OCI-LY3 (cell line): ENCODE data around the gene LAMA3.

Source experiments
- H2AFZ ChIP-seq: fragments of 200-600, 300-600 bp; shearing (Covaris generic); 2 replicates; pipeline ENCODE4 v1.6.0; 2014; ENCODE audit warnings: antibody characterized with exemption, low read depth, low read length
- H3K27ac ChIP-seq: fragments of 200-600, 300-600 bp; sonication (generic); 2 replicates; pipeline ENCODE4 v1.5.1; 2014; ENCODE audit warnings: mild to moderate bottlenecking, low read length, moderate library complexity, mixed read lengths
- H3K27me3 ChIP-seq: fragments of 200-600, 300-600 bp; sonication (generic); 2 replicates; pipeline ENCODE4 v1.6.1; 2014; ENCODE audit warnings: low read depth, low read length, mixed read lengths
- H3K36me3 ChIP-seq: fragments of 200-600, 300-600 bp; sonication (generic); replicated peaks from 2 replicates; pipeline ENCODE3; 2014; ENCODE audit warnings: low read depth, low read length, mixed read lengths
- H3K4me1 ChIP-seq: fragments of 300-600, 200-600 bp; sonication (generic); 2 replicates; pipeline ENCODE4 v1.6.1; 2014; ENCODE audit warnings: low read length, mixed read lengths
- H3K4me2 ChIP-seq: fragments of 200-600, 300-600 bp; sonication (generic); 2 replicates; pipeline ENCODE4 v1.6.1; 2014; ENCODE audit warnings: low read length, mixed read lengths
- H3K4me3 ChIP-seq: fragments of 300-600, 200-600 bp; sonication (generic); 2 replicates; pipeline ENCODE4 v1.5.1; 2014; ENCODE audit warnings: antibody characterized with exemption, mild to moderate bottlenecking, low read length, moderate library complexity
- H3K79me2 ChIP-seq: fragments of 300-600, 200-600 bp; shearing (Covaris generic); 2 replicates; pipeline ENCODE4 v1.6.1; 2014; ENCODE audit warnings: mild to moderate bottlenecking, low read length, mixed read lengths
- H3K9ac ChIP-seq: fragments of 300-600, 200-600 bp; shearing (Covaris generic); 2 replicates; pipeline ENCODE4 v1.6.0; 2014; ENCODE audit warnings: mild to moderate bottlenecking, low read length, moderate library complexity
- H3K9me3 ChIP-seq: fragments of 200-600, 300-600 bp; shearing (Covaris generic); 2 replicates; pipeline ENCODE4 v1.6.1; 2014; ENCODE audit warnings: low read length, mixed read lengths; ENCODE audit not compliant: insufficient read depth
- H4K20me1 ChIP-seq: fragments of 200-600, 300-600 bp; sonication (generic); 2 replicates; pipeline ENCODE4 v1.6.1; 2016; ENCODE audit warnings: low read length, mixed read lengths; ENCODE audit not compliant: insufficient read depth
- EZH2phosphoT487 ChIP-seq: fragments of 200-600 bp; shearing (Covaris generic); IDR thresholded peaks from 2 replicates; pipeline ENCODE4 v1.6.1; 2018; ENCODE audit warnings: antibody characterized with exemption, mixed run types, low read depth
- TF ChIP-seq, protein P1 (sequence below): fragments of 200-600, 300-600 bp; sonication (generic); IDR thresholded peaks from 2 replicates; pipeline ENCODE4 v1.5.1; 2014; ENCODE audit warnings: antibody characterized with exemption, low read length, low read depth

The LAMA3 gene

GRCh38 chr18:23887035-23887434 lies 197.8 kb downstream of the LAMA3 start:
- Histone ChIP-seq H3K9ac (no peak overlapping the region), H3K27ac (no peak overlapping the region), H3K27me3 (0 out of 2 replicates have a peak, but pooled peaks cover 5% of the 10 kb centered on the region), H3K9me3 (no peaks in the 10 kb centered on the region), H3K4me1 (no peaks in the 10 kb centered on the region), H3K36me3 (no peaks in the 10 kb centered on the region), H2AFZ (no peak overlapping the region), H3K4me2 (no peak overlapping the region), H3K79me2 (no peaks in the 10 kb centered on the region), H3K4me3 (no peak overlapping the region), H4K20me1 (no peaks in the 10 kb centered on the region)
- no peak for TF ChIP-seq EZH2phosphoT487
- TF ChIP-seq, protein P1, sequence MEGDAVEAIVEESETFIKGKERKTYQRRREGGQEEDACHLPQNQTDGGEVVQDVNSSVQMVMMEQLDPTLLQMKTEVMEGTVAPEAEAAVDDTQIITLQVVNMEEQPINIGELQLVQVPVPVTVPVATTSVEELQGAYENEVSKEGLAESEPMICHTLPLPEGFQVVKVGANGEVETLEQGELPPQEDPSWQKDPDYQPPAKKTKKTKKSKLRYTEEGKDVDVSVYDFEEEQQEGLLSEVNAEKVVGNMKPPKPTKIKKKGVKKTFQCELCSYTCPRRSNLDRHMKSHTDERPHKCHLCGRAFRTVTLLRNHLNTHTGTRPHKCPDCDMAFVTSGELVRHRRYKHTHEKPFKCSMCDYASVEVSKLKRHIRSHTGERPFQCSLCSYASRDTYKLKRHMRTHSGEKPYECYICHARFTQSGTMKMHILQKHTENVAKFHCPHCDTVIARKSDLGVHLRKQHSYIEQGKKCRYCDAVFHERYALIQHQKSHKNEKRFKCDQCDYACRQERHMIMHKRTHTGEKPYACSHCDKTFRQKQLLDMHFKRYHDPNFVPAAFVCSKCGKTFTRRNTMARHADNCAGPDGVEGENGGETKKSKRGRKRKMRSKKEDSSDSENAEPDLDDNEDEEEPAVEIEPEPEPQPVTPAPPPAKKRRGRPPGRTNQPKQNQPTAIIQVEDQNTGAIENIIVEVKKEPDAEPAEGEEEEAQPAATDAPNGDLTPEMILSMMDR: no peak

DNA sequence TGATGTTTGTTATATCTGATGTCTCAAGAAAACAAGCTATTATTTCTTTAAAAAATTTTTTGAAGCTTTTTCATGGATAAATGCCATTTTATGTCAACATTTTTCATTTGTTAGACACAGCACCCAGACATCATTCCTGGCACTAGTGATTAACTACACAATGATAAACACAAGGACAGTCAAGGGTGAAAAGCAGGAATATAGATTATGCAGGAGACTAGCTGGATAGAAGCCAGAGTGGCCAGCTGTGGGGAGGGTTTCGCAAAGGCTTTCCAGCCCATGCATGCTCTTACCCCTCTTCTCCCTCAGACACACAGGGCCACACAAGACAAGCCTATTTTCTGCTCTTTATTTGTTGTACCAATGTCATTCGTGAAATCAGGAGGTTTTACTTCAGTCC lies 198.2 kb downstream of the LAMA3 start:
- TF ChIP-seq, protein P1: no peak
- TF ChIP-seq EZH2phosphoT487: no peak
- Histone ChIP-seq H2AFZ (no peak overlapping the region), H3K36me3 (no peaks in the 10 kb centered on the region), H3K9ac (no peak overlapping the region), H3K4me3 (no peak overlapping the region), H3K9me3 (no peaks in the 10 kb centered on the region), H3K27ac (no peak overlapping the region), H3K4me1 (no peaks in the 10 kb centered on the region), H3K79me2 (no peaks in the 10 kb centered on the region), H3K27me3 (0 out of 2 replicates have a peak, but pooled peaks cover 5% of the 10 kb centered on the region), H4K20me1 (no peaks in the 10 kb centered on the region), H3K4me2 (no peak overlapping the region)

- Histone ChIP-seq H3K4me2 (no peak overlapping the region), H3K79me2 (no peaks in the 10 kb centered on the region), H2AFZ (no peak overlapping the region), H3K9ac (no peak overlapping the region), H4K20me1 (no peaks in the 10 kb centered on the region), H3K27ac (no peak overlapping the region), H3K27me3 (0 out of 2 replicates have a peak, but pooled peaks cover 5% of the 10 kb centered on the region), H3K4me3 (no peak overlapping the region), H3K36me3 (no peaks in the 10 kb centered on the region), H3K4me1 (no peaks in the 10 kb centered on the region), H3K9me3 (no peaks in the 10 kb centered on the region)
- TF ChIP-seq EZH2phosphoT487: no peak
- TF ChIP-seq, protein P1: no peak
Measured at GRCh38 chr18:23888881-23889280, 199.6 kb downstream of the LAMA3 start.

GRCh38 chr18:23889907-23890306 lies 200.7 kb downstream of the LAMA3 start:
- no peaks in the 10 kb centered on the region for H3K36me3 ChIP-seq
- no peak overlapping the region for H3K9ac ChIP-seq
- 0 out of 2 replicates have a peak, but pooled peaks cover 5% of the 10 kb centered on the region for H3K27me3 ChIP-seq
- no peak overlapping the region for H3K27ac ChIP-seq
- H2AFZ ChIP-seq: no peak overlapping the region
- no peaks in the 10 kb centered on the region for H3K4me1 ChIP-seq
- no peaks in the 10 kb centered on the region for H4K20me1 ChIP-seq
- no peaks in the 10 kb centered on the region for H3K9me3 ChIP-seq
- TF ChIP-seq, protein P1: no peak
- no peak for TF ChIP-seq EZH2phosphoT487
- no peak overlapping the region for H3K4me2 ChIP-seq
- no peaks in the 10 kb centered on the region for H3K79me2 ChIP-seq
- H3K4me3 ChIP-seq: no peak overlapping the region
